T-helper 17 cell (primary cell): ENCODE measurements around the gene CADM2. TPM values are rescaled to one million over a fixed set of nuclear protein-coding genes. Genes with fewer than 3 reads are reported as not detected.

Experiments used
- ATAC-seq: fragments of 150-1000 bp; cut with Tn5 transposase; 2 replicates; pipeline ENCODE4 v1.10.0; 2021; ENCODE audit warnings: mild to moderate bottlenecking, moderate library complexity
- DNase-seq, 3 donors: peaks; one replicate each; pipeline versions ENCODE4 v3.0.0 to v3.0.0-alpha.2; 2020 to 2021
- H3K9me3 ChIP-seq: one replicate; pipeline ENCODE4 v1.7.0; 2013; ENCODE audit warnings: low read length, mild to moderate bottlenecking; ENCODE audit not compliant: control insufficient read depth, poor library complexity, severe bottlenecking
- H3K27ac Mint-ChIP-seq: one replicate; pipeline ENCODE4 v1.8.0; 2022; ENCODE audit warnings: mild to moderate bottlenecking, moderate library complexity, mixed read lengths
- H3K27me3 Mint-ChIP-seq: one replicate; pipeline ENCODE4 v1.8.0; 2022; ENCODE audit warnings: mixed read lengths
- H3K36me3 Mint-ChIP-seq: one replicate; pipeline ENCODE4 v1.8.0; 2022; ENCODE audit warnings: low read depth, mixed read lengths
- H3K4me1 Mint-ChIP-seq: one replicate; pipeline ENCODE4 v1.8.0; 2022; ENCODE audit warnings: mild to moderate bottlenecking, mixed read lengths
- H3K4me3 Mint-ChIP-seq: one replicate; pipeline ENCODE4 v1.8.0; 2022; ENCODE audit warnings: mild to moderate bottlenecking, moderate library complexity, mixed read lengths
- total RNA-seq, 4 donors: library from RNA in 2 of 4; stranded (reverse) in 2 of 4; gene quantifications; one replicate each; pipeline ENCODE4 v1.2.3 and lab custom pipeline; 2022 to 2026

Gene CADM2
- total RNA-seq, 2 donors from 2014 or later = 0.42 to 1.2 TPM

GRCh38 chr3:85572426-85572825 is 613.6 kb downstream of the CADM2 start:
- H3K4me3 Mint-ChIP-seq = no peak overlapping the region
- ATAC-seq (no peak), DNase-seq (no peak)
- no peaks in the 10 kb centered on the region for H3K36me3 Mint-ChIP-seq
- H3K9me3 ChIP-seq = no peaks in the 10 kb centered on the region
- no peaks in the 10 kb centered on the region for H3K27me3 Mint-ChIP-seq
- H3K4me1 Mint-ChIP-seq = no peaks in the 10 kb centered on the region
- no peak overlapping the region for H3K27ac Mint-ChIP-seq

- H3K36me3 Mint-ChIP-seq = no peaks in the 10 kb centered on the region
- no peaks in the 10 kb centered on the region for H3K27me3 Mint-ChIP-seq
- no peak overlapping the region for H3K27ac Mint-ChIP-seq
- no peak overlapping the region for H3K4me3 Mint-ChIP-seq
- ATAC-seq = no peak
- no peaks in the 10 kb centered on the region for H3K4me1 Mint-ChIP-seq
- no peak for DNase-seq
- no peaks in the 10 kb centered on the region for H3K9me3 ChIP-seq
Observed at GRCh38 chr3:85572978-85573377, 614.2 kb downstream of the CADM2 start.

GRCh38 chr3:85574006-85574705 is 615.4 kb downstream of the CADM2 start:
- no peak for ATAC-seq
- H3K27me3 Mint-ChIP-seq = no peaks in the 10 kb centered on the region
- DNase-seq = no peak
- H3K4me3 Mint-ChIP-seq = no peak overlapping the region
- H3K4me1 Mint-ChIP-seq = no peaks in the 10 kb centered on the region
- no peaks in the 10 kb centered on the region for H3K9me3 ChIP-seq
- H3K36me3 Mint-ChIP-seq = no peaks in the 10 kb centered on the region
- H3K27ac Mint-ChIP-seq = no peak overlapping the region

GRCh38 chr3:85576091-85576690 is 617.4 kb downstream of the CADM2 start:
- no peaks in the 10 kb centered on the region for H3K4me1 Mint-ChIP-seq
- H3K4me3 Mint-ChIP-seq = no peak overlapping the region
- DNase-seq (peak in 1 of 3 donors; percentile 7), ATAC-seq (peak; percentile 54)
- H3K9me3 ChIP-seq = no peaks in the 10 kb centered on the region
- no peaks in the 10 kb centered on the region for H3K27me3 Mint-ChIP-seq
- no peak overlapping the region for H3K27ac Mint-ChIP-seq
- no peaks in the 10 kb centered on the region for H3K36me3 Mint-ChIP-seq

- Mint-ChIP-seq H3K4me3 (no peak overlapping the region), H3K36me3 (no peaks in the 10 kb centered on the region), H3K27me3 (no peaks in the 10 kb centered on the region)
Observed at GRCh38 chr3:85576697-85577200, 618.0 kb downstream of the CADM2 start.

GRCh38 chr3:85584779-85585356 is 626.1 kb downstream of the CADM2 start:
- H3K36me3 Mint-ChIP-seq = no peaks in the 10 kb centered on the region
- H3K27ac Mint-ChIP-seq = no peak overlapping the region
- no peaks in the 10 kb centered on the region for H3K9me3 ChIP-seq
- ATAC-seq = no peak
- H3K4me3 Mint-ChIP-seq = no peak overlapping the region
- no peaks in the 10 kb centered on the region for H3K27me3 Mint-ChIP-seq
- no peak for DNase-seq
- no peaks in the 10 kb centered on the region for H3K4me1 Mint-ChIP-seq

More at GRCh38 chr3:85576697-85577200, 618.0 kb downstream of the CADM2 start:
- ATAC-seq = no peak
- H3K4me1 Mint-ChIP-seq = no peaks in the 10 kb centered on the region
- DNase-seq = no peak
- no peak overlapping the region for H3K27ac Mint-ChIP-seq
- no peaks in the 10 kb centered on the region for H3K9me3 ChIP-seq

GRCh38 chr3:85586018-85586417 is 627.2 kb downstream of the CADM2 start:
- Mint-ChIP-seq H3K27ac (no peak overlapping the region), H3K36me3 (no peaks in the 10 kb centered on the region), H3K4me3 (no peak overlapping the region), H3K4me1 (no peaks in the 10 kb centered on the region), H3K27me3 (no peaks in the 10 kb centered on the region)
- ATAC-seq (no peak), DNase-seq (no peak)
- H3K9me3 ChIP-seq = no peaks in the 10 kb centered on the region

GRCh38 chr3:85589145-85589544 is 630.4 kb downstream of the CADM2 start:
- ATAC-seq = no peak
- no peaks in the 10 kb centered on the region for H3K4me1 Mint-ChIP-seq
- H3K27me3 Mint-ChIP-seq = no peaks in the 10 kb centered on the region
- DNase-seq = no peak
- no peak overlapping the region for H3K4me3 Mint-ChIP-seq
- no peaks in the 10 kb centered on the region for H3K9me3 ChIP-seq
- no peak overlapping the region for H3K27ac Mint-ChIP-seq
- no peaks in the 10 kb centered on the region for H3K36me3 Mint-ChIP-seq

GRCh38 chr3:85591451-85591850 is 632.7 kb downstream of the CADM2 start:
- no peaks in the 10 kb centered on the region for H3K9me3 ChIP-seq
- H3K4me3 Mint-ChIP-seq = no peak overlapping the region
- no peaks in the 10 kb centered on the region for H3K4me1 Mint-ChIP-seq
- DNase-seq = no peak
- H3K36me3 Mint-ChIP-seq = no peaks in the 10 kb centered on the region
- no peaks in the 10 kb centered on the region for H3K27me3 Mint-ChIP-seq
- ATAC-seq = no peak
- no peak overlapping the region for H3K27ac Mint-ChIP-seq

GRCh38 chr3:85592256-85592655 is 633.5 kb downstream of the CADM2 start:
- H3K27ac Mint-ChIP-seq = no peak overlapping the region
- H3K4me1 Mint-ChIP-seq = no peaks in the 10 kb centered on the region
- H3K27me3 Mint-ChIP-seq = no peaks in the 10 kb centered on the region
- H3K9me3 ChIP-seq = no peaks in the 10 kb centered on the region
- ATAC-seq (no peak), DNase-seq (no peak)
- no peaks in the 10 kb centered on the region for H3K36me3 Mint-ChIP-seq
- H3K4me3 Mint-ChIP-seq = no peak overlapping the region

GRCh38 chr3:85594676-85595075 is 635.9 kb downstream of the CADM2 start:
- Mint-ChIP-seq H3K4me3 (no peak overlapping the region), H3K4me1 (no peaks in the 10 kb centered on the region), H3K27me3 (no peaks in the 10 kb centered on the region), H3K27ac (no peak overlapping the region), H3K36me3 (no peaks in the 10 kb centered on the region)
- no peaks in the 10 kb centered on the region for H3K9me3 ChIP-seq
- no peak for ATAC-seq
- DNase-seq = no peak

- H3K27me3 Mint-ChIP-seq = no peaks in the 10 kb centered on the region
- H3K4me1 Mint-ChIP-seq = no peaks in the 10 kb centered on the region
- H3K9me3 ChIP-seq = no peaks in the 10 kb centered on the region
- no peak overlapping the region for H3K27ac Mint-ChIP-seq
- ATAC-seq = no peak
- H3K4me3 Mint-ChIP-seq = no peak overlapping the region
- DNase-seq = no peak
- H3K36me3 Mint-ChIP-seq = no peaks in the 10 kb centered on the region
Observed at GRCh38 chr3:85603378-85603777, 644.6 kb downstream of the CADM2 start.

- Mint-ChIP-seq H3K4me3 (no peak overlapping the region), H3K27ac (no peak overlapping the region), H3K36me3 (no peaks in the 10 kb centered on the region), H3K4me1 (no peaks in the 10 kb centered on the region), H3K27me3 (no peaks in the 10 kb centered on the region)
- ATAC-seq (no peak), DNase-seq (no peak)
- no peaks in the 10 kb centered on the region for H3K9me3 ChIP-seq
Observed at GRCh38 chr3:85604641-85605040, 645.9 kb downstream of the CADM2 start.
